A549 treated with Mapracorat at 1 μM for 4 hours (cell line): ENCODE data around the gene UGT2B7. TPM values are rescaled to one million over a fixed set of nuclear protein-coding genes. Genes with fewer than 3 reads are reported as not detected.

ENCODE experiments used
- total RNA-seq: library from RNA; stranded (reverse); fragments of 200-300 nt; extraction: Qiagen RNA extraction; gene quantifications from 5 replicates; pipeline ENCODE4 v1.2.3, GENCODE V29; 2022

The UGT2B7 gene
- 0.14 to 0.46 TPM (median 0.19 TPM) in 5 replicates for total RNA-seq

DNA sequence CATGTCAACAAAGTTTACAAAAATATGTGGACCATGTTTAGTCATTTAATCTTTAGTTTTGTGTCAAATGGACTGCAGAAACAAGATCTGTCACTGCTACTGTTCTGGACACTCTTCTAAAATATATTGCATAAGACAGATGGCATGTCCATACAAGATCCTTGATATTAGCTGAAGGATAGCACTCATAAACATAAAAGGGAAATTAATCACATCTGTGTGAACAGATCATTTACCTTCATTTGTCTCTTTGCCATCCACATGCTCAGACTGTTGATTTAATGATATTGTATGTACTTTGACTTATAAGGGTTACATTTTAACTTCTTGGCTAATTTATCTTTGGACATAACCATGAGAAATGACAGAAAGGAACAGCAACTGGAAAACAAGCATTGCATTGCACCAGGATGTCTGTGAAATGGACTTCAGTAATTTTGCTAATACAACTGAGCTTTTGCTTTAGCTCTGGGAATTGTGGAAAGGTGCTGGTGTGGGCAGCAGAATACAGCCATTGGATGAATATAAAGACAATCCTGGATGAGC is at the start of gene UGT2B7:
Gene UGT2B7 (plus strand): TSS at position 364 of the 546 bp plus-strand sequence. CDS start 47 bp downstream, at position 411.

Other genes starting within 250 kb of the UGT2B7 start
- gene UGT2A3, start 144.7 kb upstream of the UGT2B7 start, total RNA-seq, result 0.06 to 0.10 TPM (median 0.07 TPM) in 5 replicates
- 0.08 to 0.40 TPM (median 0.09 TPM) in 3 of 5 replicates, not detected in the others for gene UGT2B11, start 118.3 kb downstream of the UGT2B7 start, total RNA-seq
- gene UGT2B28, start 184.0 kb downstream of the UGT2B7 start, total RNA-seq, result not detected in 5 replicates